HFFc6 (cell line): ENCODE measurements around the gene ZNF524. TPM values are rescaled to one million over a fixed set of nuclear protein-coding genes. Genes with fewer than 3 reads are reported as not detected.
A peak's percentile ranks its signal among the peaks of the same experiment; 100 is the strongest.

ENCODE experiments used
- DNase-seq: peaks from one replicate; pipeline ENCODE4 v3.0.0-alpha.2; 2018
- H3K27ac Mint-ChIP-seq: 2 replicates; pipeline ENCODE4 v1.8.0; 2020; ENCODE audit warnings: mild to moderate bottlenecking, mixed read lengths
- H3K27me3 Mint-ChIP-seq: 2 replicates; pipeline ENCODE4 v1.8.0; 2021; ENCODE audit warnings: mild to moderate bottlenecking, moderate library complexity, mixed read lengths; ENCODE audit not compliant: insufficient read depth
- H3K36me3 Mint-ChIP-seq: 2 replicates; pipeline ENCODE4 v1.8.0; 2021; ENCODE audit warnings: low read depth, mixed read lengths
- H3K4me1 Mint-ChIP-seq: 2 replicates; pipeline ENCODE4 v1.8.0; 2020; ENCODE audit warnings: low read depth, mixed read lengths
- H3K4me3 Mint-ChIP-seq: 2 replicates; pipeline ENCODE4 v1.8.0; 2020; ENCODE audit warnings: mild to moderate bottlenecking, moderate library complexity, mixed read lengths
- H3K9me3 Mint-ChIP-seq: 2 replicates; pipeline ENCODE4 v1.8.0; 2020; ENCODE audit warnings: mild to moderate bottlenecking, mixed read lengths
- CTCF ChIP-seq: fragments of 200-600 bp; sonication (generic); IDR thresholded peaks from 2 replicates; pipeline ENCODE4 v1.5.0; 2021; ENCODE audit warnings: antibody characterized with exemption, mild to moderate bottlenecking
- total RNA-seq, 6 experiments: library from RNA; stranded (reverse); fragmentation: NEBNext Ultra II Directional; extraction: Animal tissue kit (Norgen Biotek cat#: 25700); gene quantifications; 2 replicates in 1 of 6; 3 replicates in 5 of 6; pipeline ENCODE4 v1.2.3, GENCODE V29; 2021

ZNF524 gene
- total RNA-seq, 6 experiments from 2014 or later, result 9.3 to 12.0 (median 10.7) TPM

- Mint-ChIP-seq H3K27me3 (peaks cover 5% of the 10 kb centered on the region), H3K9me3 (no peaks in the 10 kb centered on the region), H3K4me3 (no peak overlapping the region), H3K4me1 (peaks cover 42% of the 10 kb centered on the region), H3K36me3 (peaks cover 26% of the 10 kb centered on the region), H3K27ac (peak overlapping the region; percentile 40; the same call in 1 of the 2 replicates)
- TF ChIP-seq CTCF, result peak; percentile 94
- DNase-seq, result peak; percentile 88
These were observed 32.4 kb downstream of the ZNF524 start for GRCh38 chr19:55632463-55632834.

- peaks cover 38% of the 10 kb centered on the region for H3K36me3 Mint-ChIP-seq
- H3K27me3 Mint-ChIP-seq, result peaks cover 5% of the 10 kb centered on the region
- H3K4me3 Mint-ChIP-seq, result no peak overlapping the region; the same call in 1 of the 2 replicates
- DNase-seq, result no peak
- peaks cover 51% of the 10 kb centered on the region for H3K4me1 Mint-ChIP-seq
- H3K9me3 Mint-ChIP-seq, result no peaks in the 10 kb centered on the region
- no peak for TF ChIP-seq CTCF
- no peak overlapping the region for H3K27ac Mint-ChIP-seq
These were observed 33.8 kb downstream of the ZNF524 start for GRCh38 chr19:55633861-55634260.

- Mint-ChIP-seq H3K4me1 (peaks cover 64% of the 10 kb centered on the region), H3K27ac (peak overlapping the region; percentile 100), H3K27me3 (peaks cover 6% of the 10 kb centered on the region), H3K9me3 (no peaks in the 10 kb centered on the region), H3K4me3 (peak overlapping the region; percentile 100), H3K36me3 (peaks cover 42% of the 10 kb centered on the region)
- no peak for DNase-seq
- TF ChIP-seq CTCF, result no peak
These were observed 35.2 kb downstream of the ZNF524 start for GRCh38 chr19:55635334-55635717.

- no peak for DNase-seq
- Mint-ChIP-seq H3K36me3 (peaks cover 42% of the 10 kb centered on the region), H3K27me3 (peaks cover 9% of the 10 kb centered on the region), H3K9me3 (no peaks in the 10 kb centered on the region), H3K4me3 (peak overlapping the region; percentile 100), H3K27ac (peak overlapping the region; percentile 100), H3K4me1 (peaks cover 67% of the 10 kb centered on the region)
- TF ChIP-seq CTCF, result no peak
These were observed 35.9 kb downstream of the ZNF524 start for GRCh38 chr19:55635856-55636440.

- no peak for DNase-seq
- TF ChIP-seq CTCF, result no peak
- peak overlapping the region; percentile 100 for H3K4me3 Mint-ChIP-seq
- peak overlapping the region; percentile 100 for H3K27ac Mint-ChIP-seq
- peaks cover 9% of the 10 kb centered on the region for H3K27me3 Mint-ChIP-seq
- H3K4me1 Mint-ChIP-seq, result peaks cover 67% of the 10 kb centered on the region
- H3K9me3 Mint-ChIP-seq, result no peaks in the 10 kb centered on the region
- H3K36me3 Mint-ChIP-seq, result peaks cover 42% of the 10 kb centered on the region
These were observed 36.6 kb downstream of the ZNF524 start for GRCh38 chr19:55636723-55637122.
